ENCODE measurements around the gene PCDHA11. TPM values are rescaled to one million over a fixed set of nuclear protein-coding genes. Genes with fewer than 3 reads are reported as not detected.

The PCDHA11 gene
- total RNA-seq, 1 experiment from 2014 or later: 5.0 TPM

- no peak for DNase-seq (ENCODE audit: low spot score)
Measured at GRCh38 chr5:140916325-140916724, 47.6 kb downstream of the PCDHA11 start.

Other genes starting within 250 kb of the PCDHA11 start
- gene CD14, start 235.8 kb upstream of the PCDHA11 start, total RNA-seq (2014; rRNA removed; shearing (Covaris generic)): not detected in 2 replicates
- gene TMCO6, start 229.5 kb upstream of the PCDHA11 start, total RNA-seq (2014; rRNA removed; shearing (Covaris generic)): 9.6 and 15.9 TPM in 2 replicates
- 65.7 and 99.6 TPM in 2 replicates for gene NDUFA2, start 221.3 kb upstream of the PCDHA11 start, total RNA-seq (2014; rRNA removed; shearing (Covaris generic))
- gene IK, start 221.1 kb upstream of the PCDHA11 start, total RNA-seq (2014; rRNA removed; shearing (Covaris generic)): 72.9 and 98.1 TPM in 2 replicates
- 13.7 and 15.2 TPM in 2 replicates for gene WDR55, start 204.1 kb upstream of the PCDHA11 start, total RNA-seq (2014; rRNA removed; shearing (Covaris generic))
- gene DND1, start 195.4 kb upstream of the PCDHA11 start, total RNA-seq (2014; rRNA removed; shearing (Covaris generic)): 0.37 TPM in 1 of 2 replicates, not detected in the other
- gene HARS1, start 177.6 kb upstream of the PCDHA11 start, total RNA-seq (2014; rRNA removed; shearing (Covaris generic)): 52.1 and 53.6 TPM in 2 replicates
- 49.2 and 52.6 TPM in 2 replicates for gene HARS2, start 177.5 kb upstream of the PCDHA11 start, total RNA-seq (2014; rRNA removed; shearing (Covaris generic))
- 73.5 and 95.8 TPM in 2 replicates for gene ZMAT2, start 168.5 kb upstream of the PCDHA11 start, total RNA-seq (2014; rRNA removed; shearing (Covaris generic))
- gene PCDHA1, start 82.8 kb upstream of the PCDHA11 start, total RNA-seq (2014; rRNA removed; shearing (Covaris generic)): 0.45 and 0.56 TPM in 2 replicates
- gene PCDHA2, start 74.1 kb upstream of the PCDHA11 start, total RNA-seq (2014; rRNA removed; shearing (Covaris generic)): 0.72 and 0.82 TPM in 2 replicates
- gene PCDHA3, start 67.9 kb upstream of the PCDHA11 start, total RNA-seq (2014; rRNA removed; shearing (Covaris generic)): 4.5 and 4.7 TPM in 2 replicates
- gene PCDHA4, start 61.9 kb upstream of the PCDHA11 start, total RNA-seq (2014; rRNA removed; shearing (Covaris generic)): 0.02 and 0.04 TPM in 2 replicates
- gene PCDHA5, start 47.3 kb upstream of the PCDHA11 start, total RNA-seq (2014; rRNA removed; shearing (Covaris generic)): 0.25 and 1.1 TPM in 2 replicates
- 0.06 TPM in 1 of 2 replicates, not detected in the other for gene PCDHA6, start 41.0 kb upstream of the PCDHA11 start, total RNA-seq (2014; rRNA removed; shearing (Covaris generic))
- 0.04 and 0.06 TPM in 2 replicates for gene PCDHA7, start 34.7 kb upstream of the PCDHA11 start, total RNA-seq (2014; rRNA removed; shearing (Covaris generic))
- gene PCDHA8, start 27.8 kb upstream of the PCDHA11 start, total RNA-seq (2014; rRNA removed; shearing (Covaris generic)): 0.04 and 0.17 TPM in 2 replicates
- gene PCDHA9, start 20.6 kb upstream of the PCDHA11 start, total RNA-seq (2014; rRNA removed; shearing (Covaris generic)): 0.08 TPM in 1 of 2 replicates, not detected in the other
- gene PCDHA10, start 13.1 kb upstream of the PCDHA11 start, total RNA-seq (2014; rRNA removed; shearing (Covaris generic)): 0.02 and 0.08 TPM in 2 replicates
- 0.21 and 0.60 TPM in 2 replicates for gene PCDHA12, start 6.4 kb downstream of the PCDHA11 start, total RNA-seq (2014; rRNA removed; shearing (Covaris generic))
- gene PCDHA13, start 13.2 kb downstream of the PCDHA11 start, total RNA-seq (2014; rRNA removed; shearing (Covaris generic)): 0.41 and 0.50 TPM in 2 replicates
- 1.1 TPM in 2 replicates for gene PCDHAC1, start 57.3 kb downstream of the PCDHA11 start, total RNA-seq (2014; rRNA removed; shearing (Covaris generic))
- gene PCDHAC2, start 97.5 kb downstream of the PCDHA11 start, total RNA-seq (2014; rRNA removed; shearing (Covaris generic)): 1.5 and 1.8 TPM in 2 replicates
- gene PCDHB1, start 182.4 kb downstream of the PCDHA11 start, total RNA-seq (2014; rRNA removed; shearing (Covaris generic)): not detected in 2 replicates
- 15.0 and 26.2 TPM in 2 replicates for gene PCDHB2, start 225.7 kb downstream of the PCDHA11 start, total RNA-seq (2014; rRNA removed; shearing (Covaris generic))
- 0.21 TPM in 2 replicates for gene PCDHB3, start 231.5 kb downstream of the PCDHA11 start, total RNA-seq (2014; rRNA removed; shearing (Covaris generic))

Measured in H4 (cell line).